ENCODE results near the gene KRTAP10-12. TPM values are rescaled to one million over a fixed set of nuclear protein-coding genes. Genes with fewer than 3 reads are reported as not detected.

KRTAP10-12 gene
- total RNA-seq, 4 donors from 2014 or later = not detected

- no peak overlapping the region for H3K27ac ChIP-seq
- no peaks in the 10 kb centered on the region for H3K9me3 ChIP-seq
- no peak for DNase-seq
- WGBS, 2 donors = 92 to 94% methylated on average over 14 of the region's 14 CpGs
- no peaks in the 10 kb centered on the region for H3K36me3 ChIP-seq
- peaks cover 14% of the 10 kb centered on the region for H3K27me3 ChIP-seq
- H3K4me3 ChIP-seq (replicated peaks in 1 of 3) = no peak overlapping the region
- intact Hi-C loops (cut with DNase I) = no loop called here
- no peak for TF ChIP-seq POLR2A (IDR thresholded peaks at IDR 0.05)
- TF ChIP-seq CTCF (IDR thresholded peaks at IDR 0.05) = no peak
- H3K4me1 ChIP-seq = peaks cover 0 to 6% of the 10 kb centered on the region in 2 donors
These were observed 28.0 kb downstream of the KRTAP10-12 start for GRCh38 chr21:44724926-44725325.

- intact Hi-C loops (cut with DNase I) = no loop called here
- TF ChIP-seq POLR2A (IDR thresholded peaks at IDR 0.05) = no peak
- TF ChIP-seq CTCF (IDR thresholded peaks at IDR 0.05) = no peak
These were observed 29.9 kb downstream of the KRTAP10-12 start for GRCh38 chr21:44726826-44727225.

GRCh38 chr21:44727321-44727720, 30.3 kb downstream of the KRTAP10-12 start:
- Histone ChIP-seq H3K9me3 (no peaks in the 10 kb centered on the region), H3K27ac (no peak overlapping the region), H3K4me3 (replicated peaks in 1 of 3) (no peak overlapping the region), H3K27me3 (peaks cover 14% of the 10 kb centered on the region), H3K36me3 (no peaks in the 10 kb centered on the region), H3K4me1 (peaks cover 0 to 6% of the 10 kb centered on the region in 2 donors)
- TF ChIP-seq CTCF (IDR thresholded peaks at IDR 0.05) = no peak
- no peak for TF ChIP-seq POLR2A (IDR thresholded peaks at IDR 0.05)
- intact Hi-C loops (cut with DNase I) = no loop called here
- WGBS, 2 donors = 95 to 98% methylated on average over 7 to 8 of the region's 8 CpGs
- no peak for DNase-seq

More at GRCh38 chr21:44726826-44727225, 29.9 kb downstream of the KRTAP10-12 start:
- 78 to 85% methylated on average over 6 of the region's 6 CpGs for WGBS, 2 donors
- Histone ChIP-seq H3K4me3 (replicated peaks in 1 of 3) (no peak overlapping the region), H3K27me3 (peaks cover 14% of the 10 kb centered on the region), H3K27ac (no peak overlapping the region), H3K36me3 (no peaks in the 10 kb centered on the region), H3K4me1 (peaks cover 0 to 6% of the 10 kb centered on the region in 2 donors), H3K9me3 (no peaks in the 10 kb centered on the region)
- no peak for DNase-seq

GRCh38 chr21:44727757-44728156, 30.8 kb downstream of the KRTAP10-12 start:
- 73 to 79% methylated on average over 7 to 8 of the region's 9 CpGs for WGBS, 2 donors
- peaks cover 0 to 6% of the 10 kb centered on the region in 2 donors for H3K4me1 ChIP-seq
- intact Hi-C loops (cut with DNase I) = no loop called here
- no peak overlapping the region for H3K27ac ChIP-seq
- no peak for TF ChIP-seq POLR2A (IDR thresholded peaks at IDR 0.05)
- H3K36me3 ChIP-seq = no peaks in the 10 kb centered on the region
- no peak for DNase-seq
- H3K27me3 ChIP-seq = peaks cover 11% of the 10 kb centered on the region
- H3K4me3 ChIP-seq (replicated peaks in 1 of 3) = no peak overlapping the region
- H3K9me3 ChIP-seq = no peaks in the 10 kb centered on the region

- TF ChIP-seq POLR2A (IDR thresholded peaks at IDR 0.05) (no peak), CTCF (IDR thresholded peaks at IDR 0.05) (no peak)
- Histone ChIP-seq H3K9me3 (no peaks in the 10 kb centered on the region), H3K4me3 (replicated peaks in 1 of 3) (no peak overlapping the region), H3K27me3 (peaks cover 3% of the 10 kb centered on the region), H3K27ac (no peak overlapping the region), H3K36me3 (no peaks in the 10 kb centered on the region), H3K4me1 (no peaks in the 10 kb centered on the region)
- 91 to 92% methylated on average over 14 of the region's 14 CpGs for WGBS, 2 donors
- intact Hi-C loops (cut with DNase I) = no loop called here
- no peak for DNase-seq
These were observed 31.7 kb downstream of the KRTAP10-12 start for GRCh38 chr21:44728716-44729115.
